ENCODE data around the gene SELENOH. TPM values are rescaled to one million over a fixed set of nuclear protein-coding genes. Genes with fewer than 3 reads are reported as not detected.

The SELENOH gene
- total RNA-seq, 1 donor from 2014 or later = 76.8 TPM

- DNase-seq (no peak), ATAC-seq (no peak)
- intact Hi-C loops (cut with micrococcal nuclease) = no loop called here
Measured at GRCh38 chr11:57776031-57776521, 34.8 kb downstream of the SELENOH start.

DNA sequence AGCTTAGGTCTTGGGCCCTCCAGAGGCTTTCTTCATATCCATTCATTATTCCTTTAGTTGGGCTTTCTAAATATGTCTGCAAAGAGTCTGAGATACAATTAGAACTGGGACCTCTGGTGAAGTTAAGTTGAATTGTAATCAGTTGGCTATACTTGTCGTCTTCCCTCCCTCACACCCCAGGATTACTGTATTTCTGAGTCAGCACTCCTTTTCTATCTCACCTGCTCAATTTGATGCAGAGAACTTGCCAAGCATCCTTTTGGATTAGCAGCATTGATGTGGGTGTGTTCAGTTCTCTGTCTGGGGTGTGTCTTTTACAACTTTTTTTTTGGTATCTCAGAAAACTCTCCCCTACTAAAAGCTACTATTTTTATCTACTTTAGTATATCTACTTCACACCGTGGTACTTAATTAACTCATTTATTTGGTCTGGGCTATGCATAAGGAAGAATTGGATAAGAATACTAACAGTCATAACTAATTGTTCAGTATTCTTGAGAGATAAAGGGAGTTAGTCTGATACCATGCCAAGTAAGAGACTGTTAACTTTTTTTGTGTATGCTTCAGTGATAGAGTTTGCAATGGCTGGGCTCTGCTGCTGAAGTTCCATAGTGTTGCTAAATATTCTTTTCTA, 35.4 kb downstream of the SELENOH start:
- no peak for DNase-seq
- intact Hi-C loops (cut with micrococcal nuclease) = no loop called here
- no peak for ATAC-seq

DNA sequence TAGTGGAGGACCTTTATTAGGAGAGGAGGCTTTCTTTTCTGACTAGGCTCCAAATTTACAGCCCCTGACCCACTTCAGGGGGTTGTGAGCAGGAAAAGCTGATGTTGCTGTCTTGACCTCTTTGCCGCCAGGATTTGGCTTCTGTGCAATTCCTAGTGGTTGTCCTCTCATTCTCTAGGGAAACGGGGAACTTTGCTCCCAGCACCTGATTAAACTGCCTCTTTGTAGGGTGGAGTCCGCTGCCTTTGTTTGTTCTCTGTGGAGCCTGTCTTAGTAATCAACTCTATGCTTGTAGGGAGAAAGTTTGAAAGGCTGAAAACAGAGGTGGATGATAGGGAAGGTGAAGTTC, 36.7 kb downstream of the SELENOH start:
- ATAC-seq = peak; percentile 17
- intact Hi-C loops (cut with micrococcal nuclease) = no loop called here
- DNase-seq = no peak

DNA sequence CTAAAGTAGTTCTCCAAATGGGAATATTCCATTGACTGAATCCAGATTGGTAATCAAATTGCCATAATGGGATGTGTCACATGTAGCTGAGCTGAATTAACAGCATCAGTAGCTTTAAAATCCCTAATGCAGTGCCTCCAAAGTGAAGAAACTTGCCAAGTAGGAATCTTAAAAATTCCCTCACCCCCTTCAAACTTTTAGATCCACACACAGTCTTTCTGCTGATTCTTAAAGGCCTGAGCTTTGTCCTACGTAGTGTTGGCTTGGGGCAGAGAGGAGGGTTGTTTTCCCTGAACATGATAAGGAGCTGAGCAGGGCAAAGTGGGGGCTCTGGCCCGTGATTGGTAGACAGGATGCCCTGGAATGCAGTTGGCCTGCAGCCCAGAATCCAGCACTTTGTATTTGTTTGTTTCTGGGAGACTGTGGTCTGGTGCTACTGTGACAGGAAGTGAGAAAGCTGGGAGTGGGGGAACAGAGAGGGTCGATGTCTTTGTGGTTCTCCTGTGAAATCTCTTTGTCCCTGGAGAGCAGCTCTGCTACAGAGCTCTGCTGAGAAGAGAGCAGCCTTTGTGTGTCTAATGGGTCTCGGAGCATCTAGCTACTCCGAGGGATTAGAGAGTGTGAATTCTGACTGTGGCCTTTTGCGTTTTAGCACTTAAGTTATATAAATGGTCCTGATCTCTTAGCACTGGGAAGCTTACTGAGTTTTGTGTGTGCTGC, 37.2 kb downstream of the SELENOH start:
- ATAC-seq = peak; percentile 93
- DNase-seq = peak; percentile 93
- intact Hi-C loops (cut with micrococcal nuclease) = no loop called here

- intact Hi-C loops (cut with micrococcal nuclease) = no loop called here
- ATAC-seq (peak; percentile 75), DNase-seq (peak; percentile 40)
Measured at GRCh38 chr11:57779276-57779675, 38.0 kb downstream of the SELENOH start.

DNA sequence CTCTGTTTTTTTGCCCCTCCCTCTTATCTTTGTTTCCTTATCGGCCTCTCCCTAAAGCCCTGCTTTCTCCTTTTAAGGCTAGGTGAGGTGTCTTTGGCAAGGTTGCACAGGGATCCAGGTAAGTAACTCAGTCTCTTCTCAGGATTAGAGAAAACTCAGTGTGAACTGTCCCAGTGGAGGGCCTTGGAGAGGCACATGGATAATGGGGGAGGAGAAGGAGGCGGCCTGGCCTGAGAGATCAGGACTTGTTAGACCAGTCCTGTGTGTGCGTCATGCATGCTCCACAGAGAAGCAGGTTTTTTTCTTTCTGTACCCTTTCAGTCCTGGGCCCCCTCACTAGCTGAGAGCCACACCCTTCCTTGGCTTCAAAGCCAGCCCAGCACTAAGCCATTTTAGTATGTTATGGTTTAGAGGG, 40.2 kb downstream of the SELENOH start:
- DNase-seq (no peak), ATAC-seq (no peak)
- intact Hi-C loops (cut with micrococcal nuclease) = no loop called here

GRCh38 chr11:57785072-57785471, 43.8 kb downstream of the SELENOH start:
- intact Hi-C loops (cut with micrococcal nuclease) = no loop called here
- no peak for DNase-seq
- no peak for ATAC-seq

- DNase-seq = no peak
- intact Hi-C loops (cut with micrococcal nuclease) = no loop called here
- no peak for ATAC-seq
Measured at GRCh38 chr11:57786436-57786835, 45.1 kb downstream of the SELENOH start.

DNA sequence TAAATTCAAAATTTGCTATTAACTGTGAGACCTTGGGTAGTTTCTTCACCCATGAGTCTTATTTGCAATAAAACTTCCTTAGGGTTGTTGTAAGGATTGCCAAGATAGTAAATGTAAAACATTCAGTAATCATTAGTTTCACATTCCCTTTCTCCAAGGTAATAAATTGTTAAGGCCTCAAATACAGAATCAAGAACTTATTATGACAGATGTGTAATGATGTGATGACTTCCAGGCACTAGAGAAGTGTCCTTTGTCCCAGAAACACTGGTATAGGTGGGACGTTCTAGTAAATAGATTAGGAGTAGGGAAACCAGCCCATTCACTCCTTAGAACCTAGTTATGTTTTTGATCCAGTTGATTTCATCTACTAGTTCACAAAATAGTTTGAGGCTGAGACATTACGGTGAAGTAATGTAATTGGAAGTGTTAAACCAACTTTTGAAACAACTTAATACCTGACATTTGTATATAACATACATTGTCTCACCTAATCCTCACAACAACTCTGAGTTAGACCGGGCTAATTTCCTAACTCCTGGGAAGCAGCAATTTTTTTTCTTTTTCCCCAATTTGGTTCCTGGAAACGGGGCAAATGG, 45.8 kb downstream of the SELENOH start:
- ATAC-seq = no peak
- intact Hi-C loops (cut with micrococcal nuclease) = no loop called here
- no peak for DNase-seq

DNA sequence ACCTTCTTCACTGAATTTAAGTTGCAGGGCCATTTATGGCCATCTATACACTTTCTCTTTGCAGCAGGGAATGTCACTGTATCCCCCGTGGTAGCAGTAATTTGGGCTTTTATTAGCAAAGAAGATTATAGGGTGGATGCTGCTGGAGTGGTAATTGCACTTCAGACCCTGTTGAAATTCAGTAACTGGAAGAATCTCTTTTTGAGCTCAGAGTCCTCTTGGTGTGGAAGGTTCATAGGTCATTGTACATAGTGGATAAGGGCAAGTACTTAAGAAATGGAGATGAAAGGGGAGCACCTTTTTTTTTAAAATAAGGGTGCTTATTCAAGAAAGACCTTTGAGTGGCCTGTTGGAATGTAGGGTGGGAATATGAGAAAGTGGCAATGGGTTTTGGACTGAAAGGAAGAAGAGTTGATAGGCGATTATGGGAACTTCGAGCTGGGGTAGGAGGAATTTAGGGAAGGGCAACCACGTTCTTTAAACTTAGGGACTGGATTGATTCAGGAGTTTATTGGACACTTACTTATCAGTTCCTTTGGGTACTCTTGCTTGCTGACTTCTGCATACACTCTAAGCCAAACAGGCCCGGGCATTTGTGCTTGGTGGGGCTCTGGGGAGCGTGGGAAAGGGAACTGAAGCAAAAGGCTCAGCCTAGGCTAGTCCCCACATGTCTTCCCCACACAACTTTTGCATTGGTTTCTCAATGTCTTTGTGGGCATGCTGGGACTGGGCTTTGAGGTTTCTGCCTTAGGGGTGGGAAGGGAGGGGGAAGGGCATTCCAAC, 46.8 kb downstream of the SELENOH start:
- intact Hi-C loops (cut with micrococcal nuclease) = no loop called here
- ATAC-seq (peak; percentile 18), DNase-seq (no peak)

DNA sequence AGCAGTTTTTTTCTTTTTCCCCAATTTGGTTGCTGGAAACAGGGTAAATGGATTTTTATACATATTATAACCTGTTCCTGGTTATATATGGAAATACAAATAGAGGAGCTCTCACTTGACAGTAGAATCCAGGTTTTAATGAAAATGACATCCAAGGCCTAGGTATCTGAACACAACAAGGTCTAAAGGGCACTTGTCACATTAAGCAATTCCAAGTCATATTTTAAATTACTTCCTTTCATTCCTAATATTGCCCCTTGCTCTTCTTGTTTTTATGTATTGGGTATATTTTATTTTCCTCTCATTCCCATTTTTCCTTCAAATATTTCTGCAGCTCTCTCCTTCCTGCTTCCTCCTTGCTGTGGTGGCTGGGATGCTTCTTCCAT, 47.4 kb downstream of the SELENOH start:
- no peak for DNase-seq
- no peak for ATAC-seq
- intact Hi-C loops (cut with micrococcal nuclease) = no loop called here

DNA sequence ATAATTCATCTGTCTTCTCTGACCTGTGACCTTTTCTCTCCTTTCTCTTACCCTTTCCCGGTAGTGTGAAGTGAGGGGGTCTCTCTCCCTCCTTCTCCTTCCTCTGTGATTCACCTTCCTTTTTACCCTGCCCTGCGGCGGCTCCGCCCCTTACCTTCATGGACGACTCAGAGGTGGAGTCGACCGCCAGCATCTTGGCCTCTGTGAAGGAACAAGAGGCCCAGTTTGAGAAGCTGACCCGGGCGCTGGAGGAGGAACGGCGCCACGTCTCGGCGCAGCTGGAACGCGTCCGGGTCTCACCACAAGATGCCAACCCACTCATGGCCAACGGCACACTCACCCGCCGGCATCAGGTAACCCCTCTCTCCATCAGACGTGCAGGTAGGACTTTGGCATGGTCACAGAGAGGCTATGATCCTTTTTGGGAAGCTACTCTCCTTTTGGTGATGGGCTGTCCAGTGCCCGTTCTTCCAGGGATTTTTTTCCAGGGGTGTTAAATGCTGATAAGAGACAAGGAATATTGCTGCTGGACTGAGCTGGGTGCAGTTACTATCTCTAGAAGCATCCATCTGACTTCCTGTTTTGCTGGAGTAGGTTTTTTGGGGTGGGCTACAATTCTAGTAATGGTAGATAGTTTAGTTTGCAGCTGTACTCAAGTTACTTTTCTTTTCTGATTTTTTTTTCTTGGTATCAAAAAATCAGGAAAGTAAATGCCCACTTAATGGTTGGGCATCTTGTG, 50.2 kb downstream of the SELENOH start:
- no peak for ATAC-seq
- intact Hi-C loops (cut with micrococcal nuclease) = no loop called here
- no peak for DNase-seq

DNA sequence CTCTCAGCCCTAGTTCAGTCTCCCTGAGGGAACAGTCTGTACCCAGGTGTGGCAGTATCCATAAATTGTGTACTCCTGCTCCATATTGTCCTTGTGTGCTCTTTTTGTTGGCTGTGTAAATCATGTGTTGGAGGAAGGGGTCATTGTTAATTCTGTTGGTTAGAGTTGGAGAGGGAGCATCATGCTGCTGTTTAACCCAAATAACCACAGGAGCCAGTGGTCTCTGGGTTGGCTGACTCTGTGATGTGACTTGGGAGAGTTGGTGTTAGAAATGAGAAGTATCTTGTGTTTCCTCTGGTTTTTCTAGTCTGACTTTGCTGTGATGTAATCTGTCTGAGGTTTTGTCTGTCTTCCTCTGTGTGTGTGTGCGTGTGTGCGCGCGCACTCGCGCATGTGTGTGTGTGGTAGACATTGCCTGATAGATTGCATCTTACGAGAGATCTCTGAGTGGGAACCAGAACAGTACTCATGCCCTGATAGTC, 50.8 kb downstream of the SELENOH start:
- intact Hi-C loops (cut with micrococcal nuclease) = no loop called here
- DNase-seq (peak; percentile 87), ATAC-seq (peak; percentile 65)

- intact Hi-C loops (cut with micrococcal nuclease) = no loop called here
- ATAC-seq (peak; percentile 79), DNase-seq (no peak)
Measured at GRCh38 chr11:57792870-57793269, 51.6 kb downstream of the SELENOH start.

Other genes starting within 250 kb of the SELENOH start
- gene SLC43A1, start 225.8 kb upstream of the SELENOH start, total RNA-seq = 4.5 TPM
- gene TIMM10, start 210.7 kb upstream of the SELENOH start, total RNA-seq = 56.7 TPM
- not detected for gene SMTNL1, start 203.9 kb upstream of the SELENOH start, total RNA-seq
- 18.0 TPM for gene UBE2L6, start 173.8 kb upstream of the SELENOH start, total RNA-seq
- gene SERPING1, start 143.8 kb upstream of the SELENOH start, total RNA-seq = 121 TPM
- gene YPEL4, start 91.6 kb upstream of the SELENOH start, total RNA-seq = 1.2 TPM
- gene CLP1, start 83.7 kb upstream of the SELENOH start, total RNA-seq = 7.7 TPM
- gene ZDHHC5, start 73.4 kb upstream of the SELENOH start, total RNA-seq = 47.8 TPM
- gene MED19, start 29.3 kb upstream of the SELENOH start, total RNA-seq = 8.8 TPM
- 65.6 TPM for gene TMX2, start 28.9 kb upstream of the SELENOH start, total RNA-seq
- gene BTBD18, start 10.3 kb downstream of the SELENOH start, total RNA-seq = not detected
- 66.6 TPM for gene CTNND1, start 20.3 kb downstream of the SELENOH start, total RNA-seq